HG03135 (cell line): ENCODE data around the gene MEAK7.

Source experiments
- ATAC-seq: cut with Tn5 transposase; IDR thresholded peaks from one replicate; pipeline ENCODE4 v1.9.1; 2021; ENCODE audit warnings: mild to moderate bottlenecking, moderate library complexity; ENCODE audit not compliant: unreplicated experiment

The MEAK7 gene

DNA sequence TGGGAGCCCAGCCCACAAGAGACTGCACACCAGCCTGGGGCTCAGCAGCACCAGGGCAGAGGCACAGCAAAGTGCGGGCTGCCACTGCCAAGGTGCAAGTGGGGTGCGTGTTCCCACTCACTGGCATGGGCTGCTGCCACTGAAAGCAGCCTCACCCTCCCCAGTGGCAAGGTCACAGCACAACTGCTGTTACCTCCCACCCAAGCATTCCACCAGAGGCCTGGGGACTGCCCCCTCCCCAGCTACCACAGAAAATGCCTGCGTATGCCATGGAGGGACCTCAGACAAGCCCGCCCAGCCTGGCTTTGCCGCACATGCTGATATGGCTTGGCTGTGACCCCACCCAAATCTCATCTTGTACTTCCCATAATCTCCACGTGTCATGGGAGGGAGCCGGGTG is 33.1 kb downstream of the MEAK7 start:
- ATAC-seq, result no peak

DNA sequence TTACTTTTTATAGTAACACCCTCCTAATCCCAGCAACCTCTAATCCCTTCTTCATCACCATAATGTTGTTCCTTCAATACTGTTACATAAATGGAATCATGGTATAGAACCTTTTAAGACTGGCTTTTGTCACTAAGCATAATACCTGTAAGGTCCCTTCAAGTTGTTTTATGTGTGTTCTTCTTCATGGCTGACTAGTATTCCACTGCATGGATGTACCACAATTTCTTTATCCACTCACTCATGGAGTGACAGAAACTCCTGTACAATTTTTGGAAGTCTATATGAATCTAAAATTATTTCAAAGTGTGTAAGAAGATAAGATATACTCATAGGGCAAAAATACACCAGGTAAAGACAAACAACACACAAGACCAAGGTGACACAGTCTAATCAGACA is 36.8 kb downstream of the MEAK7 start:
- ATAC-seq, result no peak

DNA sequence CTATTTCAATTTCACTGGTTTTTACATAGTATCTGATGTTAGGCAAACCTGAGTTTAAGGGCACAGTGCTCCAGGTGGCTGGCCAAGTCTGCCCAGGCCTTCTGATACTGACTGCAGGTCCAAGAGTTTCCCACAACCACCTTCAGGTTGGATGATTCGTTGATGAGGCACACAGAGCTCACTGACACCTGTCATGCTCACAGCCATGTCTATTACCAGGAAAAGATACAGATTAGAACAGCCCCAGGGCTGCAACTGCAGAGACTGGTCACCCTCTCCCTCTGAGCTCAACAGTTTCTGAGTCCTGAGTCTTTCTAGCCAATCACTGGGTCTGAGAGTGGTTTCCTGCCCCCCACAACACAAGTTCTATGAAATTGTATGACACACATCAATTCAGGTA is 37.2 kb downstream of the MEAK7 start:
- ATAC-seq, result no peak

DNA sequence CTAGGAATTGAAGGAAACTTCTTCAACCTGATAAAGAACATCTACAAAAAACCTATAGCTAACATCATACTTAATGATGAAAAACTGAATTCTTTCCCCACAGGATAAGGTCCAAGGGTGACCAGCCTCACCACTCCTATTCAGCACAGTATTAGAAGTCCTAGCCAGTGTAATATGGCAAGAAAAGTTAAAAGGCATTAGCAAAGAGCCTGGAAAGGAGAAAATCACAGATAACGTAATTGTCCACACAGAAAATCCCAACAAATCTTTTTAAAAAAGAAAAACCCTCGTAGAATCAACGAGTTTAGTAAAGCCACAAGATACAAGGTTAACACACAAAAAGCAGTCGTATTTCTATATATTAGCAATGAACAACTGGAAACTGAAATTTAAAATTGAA is 37.8 kb downstream of the MEAK7 start:
- no peak for ATAC-seq

DNA sequence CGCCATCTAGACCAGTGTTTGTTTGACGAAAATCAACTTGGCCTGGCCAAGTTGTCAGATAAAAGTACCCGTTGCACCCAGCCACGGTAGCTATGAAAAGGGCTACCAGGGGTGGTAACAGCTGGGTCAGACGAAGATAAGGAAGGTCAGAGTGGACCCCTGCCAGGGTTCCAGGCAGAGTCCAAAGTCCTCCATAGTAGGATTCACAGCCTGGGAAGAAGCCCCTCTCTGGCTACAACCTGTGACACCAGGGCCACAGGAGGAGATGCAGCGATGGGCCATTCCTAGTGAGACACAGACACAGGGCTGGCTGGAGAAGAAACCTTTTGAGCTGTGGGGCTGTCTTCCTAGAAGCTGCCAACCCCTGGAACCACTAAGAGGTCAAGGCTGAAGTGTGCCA is 39.3 kb downstream of the MEAK7 start:
- no peak for ATAC-seq

DNA sequence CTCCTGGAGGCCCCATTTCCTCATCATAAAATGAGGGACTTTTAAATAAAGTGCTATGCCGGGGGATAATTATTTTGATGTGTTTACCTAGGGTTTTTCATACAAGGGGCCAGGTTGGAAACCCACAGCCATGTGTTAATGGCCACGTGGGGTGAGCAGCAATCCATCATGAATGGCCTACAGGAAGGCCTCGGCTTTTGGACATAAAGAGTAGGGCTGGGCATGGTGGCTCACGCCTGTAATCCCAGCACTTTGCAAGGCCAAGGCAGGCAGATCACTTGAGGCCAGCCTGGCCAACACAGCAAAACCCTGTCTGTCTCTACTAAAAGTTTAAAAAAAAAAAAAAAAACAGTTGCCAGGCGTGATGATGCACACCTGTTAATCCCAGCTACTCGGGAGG is 40.3 kb downstream of the MEAK7 start:
- ATAC-seq, result no peak

DNA sequence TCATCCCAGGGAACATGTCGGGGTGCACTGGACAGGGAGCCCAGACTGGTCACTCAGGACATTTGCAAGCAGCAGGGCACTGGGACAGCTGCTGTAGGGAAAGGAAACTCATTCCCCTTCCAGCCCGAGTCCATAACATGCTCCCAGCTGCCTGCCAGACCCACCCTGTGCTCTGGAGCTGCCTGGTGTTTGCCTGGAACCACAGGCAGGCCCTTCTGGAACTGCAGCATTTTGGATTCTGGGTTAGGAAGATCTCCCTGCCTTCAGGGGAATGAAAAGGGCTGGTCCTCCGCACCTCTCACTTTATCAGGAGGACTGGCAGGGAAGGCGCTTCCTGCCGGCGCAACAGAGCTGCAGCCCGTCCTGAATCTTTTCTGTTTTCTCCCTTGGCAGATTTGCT is 41.2 kb downstream of the MEAK7 start:
- no peak for ATAC-seq

DNA sequence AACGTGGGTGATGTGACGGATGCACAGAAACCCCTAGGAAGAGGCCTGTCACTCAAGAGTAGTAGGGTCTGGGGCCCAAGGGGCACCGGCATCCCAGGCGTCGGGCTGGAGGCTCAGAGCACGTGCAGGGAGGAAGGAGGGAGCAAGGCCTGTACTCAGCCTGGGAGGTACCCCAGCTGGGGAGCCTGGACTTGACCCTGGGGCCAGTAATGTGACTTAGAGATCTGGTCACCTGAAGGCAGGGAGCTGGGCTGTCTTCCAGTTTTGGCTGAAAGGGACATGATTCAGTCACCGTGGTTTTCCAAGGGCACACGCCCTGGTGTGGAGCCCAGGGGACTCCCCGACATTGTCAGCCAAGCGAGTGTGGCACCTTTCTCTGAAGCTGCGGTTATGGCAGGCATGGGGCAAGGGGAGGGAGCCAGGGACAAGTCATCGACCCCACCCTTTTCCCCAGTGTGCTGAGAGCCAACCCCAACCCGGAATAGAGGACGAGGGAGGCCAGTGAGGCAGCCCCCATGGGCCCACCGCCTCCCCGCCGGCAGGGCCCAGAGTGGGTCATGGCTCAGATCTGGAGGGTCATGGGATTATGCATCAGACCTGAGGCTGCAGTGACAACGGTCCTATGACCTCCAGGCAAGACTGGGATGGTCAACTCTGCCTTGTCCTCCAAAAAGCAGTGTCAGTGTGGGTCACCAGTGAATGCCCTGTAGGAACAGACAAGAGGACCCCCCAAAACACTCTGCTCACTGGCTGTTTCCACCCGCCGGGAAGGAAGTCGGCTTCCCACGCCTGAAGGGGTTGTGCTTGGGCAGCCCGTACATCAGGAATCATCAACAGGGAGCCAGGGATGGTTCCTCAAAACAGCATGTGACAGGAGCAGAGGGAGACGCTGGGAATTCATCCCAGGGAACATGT is 41.9 kb downstream of the MEAK7 start:
- no peak for ATAC-seq

DNA sequence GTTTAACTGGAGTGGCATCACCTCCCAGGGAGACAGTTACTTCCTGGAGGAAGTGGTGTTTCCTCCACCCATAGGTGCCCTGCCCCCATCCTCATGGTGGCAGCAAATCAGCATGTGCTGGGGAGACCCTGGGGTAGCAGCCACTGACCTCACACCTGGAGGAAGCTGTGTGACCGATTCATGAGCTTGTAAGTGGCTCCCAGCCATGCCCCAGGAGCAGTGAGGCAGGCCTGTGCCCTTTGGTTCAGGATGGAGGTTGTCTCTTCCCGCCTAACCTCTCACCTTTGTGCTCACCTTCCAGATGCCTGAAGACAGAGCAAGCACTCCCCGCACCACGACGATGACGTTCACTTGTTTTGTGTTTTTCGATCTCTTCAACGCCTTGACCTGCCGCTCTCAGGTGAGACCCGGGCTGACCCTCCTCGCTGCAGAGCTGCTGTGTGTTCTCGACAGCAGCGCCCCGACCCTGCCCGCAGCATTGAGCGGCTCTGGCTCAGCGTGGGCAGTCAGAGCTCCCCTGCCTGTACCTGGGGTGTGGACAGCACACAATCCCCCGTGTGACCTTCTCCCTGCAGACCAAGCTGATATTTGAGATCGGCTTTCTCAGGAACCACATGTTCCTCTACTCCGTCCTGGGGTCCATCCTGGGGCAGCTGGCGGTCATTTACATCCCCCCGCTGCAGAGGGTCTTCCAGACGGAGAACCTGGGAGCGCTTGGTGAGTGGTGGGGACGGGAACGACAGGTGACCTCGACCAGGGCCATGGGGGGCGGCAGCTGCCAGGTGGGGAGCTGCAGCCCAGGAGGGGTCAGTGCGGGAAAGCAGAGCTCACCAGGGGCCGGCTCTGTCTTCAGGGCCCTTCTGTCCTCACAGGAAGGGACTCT is 42.8 kb downstream of the MEAK7 start:
- no peak for ATAC-seq

DNA sequence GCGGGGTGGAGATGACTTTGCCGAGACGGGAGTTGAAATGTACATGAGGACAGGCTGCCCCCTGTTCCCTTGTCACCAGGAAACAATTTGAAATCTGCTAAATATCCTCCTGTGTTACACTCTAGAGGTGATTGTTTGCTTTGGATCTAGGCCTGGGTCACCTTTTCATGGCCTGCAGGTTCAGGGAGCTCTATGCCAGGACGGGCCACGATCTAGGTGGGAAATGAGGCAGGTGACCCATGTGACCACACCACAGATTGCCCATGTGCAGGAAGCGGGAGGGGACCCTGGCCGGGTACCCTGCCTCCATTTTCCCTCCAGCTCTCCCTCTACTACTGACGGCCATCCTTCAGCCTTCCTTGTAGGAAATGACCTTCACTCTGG is 43.4 kb downstream of the MEAK7 start:
- no peak for ATAC-seq

DNA sequence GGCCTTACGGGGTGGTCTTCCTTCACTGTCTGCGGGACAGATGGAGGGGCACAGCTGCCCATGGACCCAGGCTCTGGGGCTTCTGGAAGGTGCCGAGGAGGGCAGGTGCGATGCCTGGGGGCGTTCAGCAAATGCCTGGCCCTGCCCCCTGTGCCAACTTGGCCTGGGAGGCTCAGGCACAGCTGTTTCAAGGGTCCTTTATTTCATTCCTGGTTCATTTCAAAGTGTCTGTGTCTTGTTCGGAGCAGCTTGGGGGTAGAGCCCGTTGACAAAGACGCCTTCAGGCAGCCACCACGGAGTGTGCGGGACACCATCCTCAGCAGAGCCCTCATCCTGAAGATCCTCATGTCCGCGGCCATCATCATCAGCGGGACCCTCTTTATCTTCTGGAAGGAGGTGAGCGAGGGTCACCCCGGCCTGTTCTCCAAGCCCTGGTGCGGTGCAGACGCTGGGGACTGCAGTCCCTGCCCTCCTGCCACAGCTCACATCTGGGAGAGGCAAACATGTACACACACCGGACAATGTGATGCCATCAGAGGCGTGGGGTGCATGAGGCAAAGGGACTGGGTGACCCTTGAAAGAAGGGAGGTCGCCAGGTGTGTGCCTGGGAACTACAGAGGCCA is 43.9 kb downstream of the MEAK7 start:
- ATAC-seq, result no peak

DNA sequence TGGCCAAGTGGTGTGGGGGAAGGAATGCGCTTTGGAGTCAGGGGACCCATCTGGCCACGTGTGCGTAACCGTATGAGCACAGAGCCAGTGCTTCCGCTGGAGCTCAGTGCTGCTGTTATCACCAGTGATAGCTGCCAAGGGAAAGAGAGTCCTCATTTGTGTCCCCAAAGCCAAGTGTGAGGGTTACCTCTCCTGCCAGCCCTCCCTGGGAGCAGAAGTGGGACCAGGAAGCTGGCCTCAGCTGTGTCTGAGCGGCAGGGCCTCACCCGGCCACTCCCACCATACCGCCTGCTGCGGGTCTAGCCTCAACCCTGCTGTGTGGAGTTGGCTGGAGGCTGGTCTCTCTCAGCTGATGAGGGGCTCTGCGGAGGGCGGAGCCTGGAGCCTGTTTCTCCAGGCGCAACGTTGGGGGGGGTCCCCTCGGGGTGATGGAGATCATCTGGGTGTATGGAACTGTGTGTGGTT is 44.5 kb downstream of the MEAK7 start:
- ATAC-seq, result no peak

DNA sequence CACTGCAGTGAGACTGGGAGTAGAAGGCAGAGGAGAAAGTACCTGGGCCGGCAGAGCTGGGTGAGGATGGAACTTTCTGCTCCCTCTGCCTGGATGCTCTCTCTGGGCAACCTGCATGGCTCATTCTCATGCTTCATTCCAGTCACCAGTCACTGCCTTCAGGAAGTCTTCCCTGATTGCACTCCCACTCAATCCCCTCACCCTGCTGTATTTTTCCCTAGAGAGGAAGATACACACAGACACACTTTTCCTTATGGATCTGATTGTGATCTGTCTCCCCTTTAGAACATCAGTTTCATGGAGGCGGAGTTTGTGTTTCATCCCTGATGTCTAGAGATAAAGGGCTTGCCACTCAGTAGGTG is 44.9 kb downstream of the MEAK7 start:
- ATAC-seq, result no peak

DNA sequence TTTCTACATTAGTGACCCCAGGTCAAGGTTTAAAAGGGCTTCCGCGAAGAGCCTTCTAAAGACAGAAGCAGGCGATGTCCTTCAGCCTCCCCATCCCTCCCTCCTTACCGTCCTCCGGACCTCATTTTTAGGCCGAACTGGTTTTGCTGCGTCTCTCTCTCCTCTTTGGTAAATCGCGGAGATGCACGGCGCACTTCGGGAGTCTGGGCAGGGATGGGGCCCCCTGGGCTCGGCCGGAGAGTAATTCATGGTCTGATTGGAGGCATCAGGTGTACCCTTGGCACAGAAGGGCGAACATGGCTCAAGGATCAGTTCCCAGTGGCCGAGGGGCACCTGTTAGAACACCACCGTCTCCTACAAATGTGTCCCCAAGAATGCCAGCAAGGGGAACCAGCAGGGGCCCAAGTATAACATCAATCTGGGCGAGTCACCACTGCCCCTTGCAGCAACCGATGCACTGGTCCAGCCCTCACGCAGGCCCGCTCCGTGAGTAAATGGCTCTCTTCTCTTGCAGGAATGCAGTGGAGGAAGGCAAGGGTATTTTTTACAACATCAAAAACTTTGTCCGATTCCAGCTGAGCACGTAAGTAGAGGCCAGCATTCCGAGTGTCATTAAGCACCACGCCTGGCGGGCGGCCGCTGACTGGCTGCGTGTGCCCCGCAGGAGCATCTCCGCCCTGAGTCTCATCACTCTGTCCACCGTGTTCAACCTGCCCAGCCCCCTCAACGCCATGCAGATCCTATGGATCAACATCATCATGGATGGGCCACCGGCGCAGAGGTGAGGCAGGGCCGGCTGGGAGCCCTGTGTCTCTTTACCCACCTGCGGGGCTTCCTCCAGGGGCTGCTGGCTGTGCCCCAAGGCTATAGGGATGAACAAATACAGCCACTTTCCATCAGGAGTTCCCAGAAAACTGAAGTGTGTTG is 45.6 kb downstream of the MEAK7 start:
- no peak for ATAC-seq

DNA sequence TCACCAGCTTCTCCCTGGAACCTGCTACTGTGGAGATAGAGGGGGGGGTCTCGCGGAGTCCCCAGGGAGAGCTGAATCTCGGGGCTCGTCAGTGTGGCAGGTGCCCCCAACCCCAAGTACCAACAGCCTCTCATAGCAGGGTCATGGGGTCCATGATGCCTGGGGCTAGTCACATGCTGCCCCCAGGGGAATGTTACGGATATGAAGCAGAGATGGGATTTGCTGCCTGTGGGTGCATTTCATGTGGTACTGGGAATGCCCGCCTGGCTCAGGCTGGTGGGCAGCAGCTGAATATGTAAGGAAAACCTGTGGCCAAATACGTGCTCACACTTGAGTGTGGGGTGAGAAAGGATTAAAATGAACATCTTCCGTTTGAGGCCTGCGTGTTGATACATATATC is 49.4 kb downstream of the MEAK7 start:
- no peak for ATAC-seq
